ENCODE data around the gene SLC31A2.
A peak's percentile ranks its signal among the peaks of the same experiment; 100 is the strongest.
"Not testable (repeated sequence)": the region's sequence is repeated elsewhere in the genome, so short reads cannot be mapped to it uniquely, and the experiment has no call there.

SLC31A2 gene

DNA sequence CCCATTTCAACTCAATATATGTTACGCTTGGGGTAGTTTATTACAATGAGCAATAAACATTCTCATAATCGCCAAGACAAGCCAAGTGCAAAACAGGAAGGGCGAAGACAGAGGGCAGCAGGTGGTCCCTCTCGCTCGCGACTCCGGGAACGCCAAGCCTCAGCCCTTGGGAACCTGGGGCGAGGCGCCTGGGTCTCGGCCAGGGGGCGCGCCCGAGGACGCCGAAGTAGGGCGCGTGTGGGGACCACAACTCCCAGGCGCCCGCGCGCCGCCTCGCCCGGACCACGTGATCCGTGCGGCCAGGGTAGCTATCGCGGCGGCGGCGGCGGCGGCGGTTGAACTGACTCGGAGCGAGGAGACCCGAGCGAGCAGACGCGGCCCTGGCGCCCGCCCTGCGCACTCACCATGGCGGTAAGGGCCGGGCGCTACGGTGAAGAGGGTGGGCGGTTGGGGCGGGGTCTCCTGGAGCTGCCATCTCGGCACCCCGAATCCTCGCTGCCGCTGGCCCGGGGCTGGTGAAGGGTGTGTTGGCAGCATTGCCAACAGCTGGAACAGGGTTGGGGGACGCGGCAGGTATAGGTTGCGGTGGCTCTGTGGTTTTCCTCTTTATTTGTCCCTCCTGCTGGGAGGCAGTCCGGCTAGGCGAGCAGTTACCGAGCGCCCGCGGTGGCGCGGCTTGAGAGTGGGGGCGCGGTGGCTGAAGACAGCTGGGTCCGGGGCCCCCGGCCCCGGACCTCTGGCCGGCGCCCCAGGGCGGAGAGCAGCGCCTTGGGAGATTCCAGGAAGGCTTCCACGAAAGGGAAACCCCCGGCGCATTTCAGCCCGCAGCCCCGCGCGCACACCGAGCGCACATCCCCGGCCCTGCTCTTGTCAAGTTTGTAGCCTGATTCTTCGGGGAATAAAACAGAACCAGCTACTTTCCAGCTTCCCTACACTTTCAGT, at the start of gene SLC31A2:
Gene SLC31A2, plus strand, starts transcription at position 338 of the 942 bp plus-strand sequence. Its CDS starts 68 bp downstream, at position 406.
- DNase-seq, result peak; percentile 89

- not testable (repeated sequence) for DNase-seq
Measured at GRCh38 chr9:113105345-113105744, 45.5 kb upstream of the SLC31A2 start.

- not testable (repeated sequence) for DNase-seq
Measured at GRCh38 chr9:113111065-113111951, 39.5 kb upstream of the SLC31A2 start.

DNA sequence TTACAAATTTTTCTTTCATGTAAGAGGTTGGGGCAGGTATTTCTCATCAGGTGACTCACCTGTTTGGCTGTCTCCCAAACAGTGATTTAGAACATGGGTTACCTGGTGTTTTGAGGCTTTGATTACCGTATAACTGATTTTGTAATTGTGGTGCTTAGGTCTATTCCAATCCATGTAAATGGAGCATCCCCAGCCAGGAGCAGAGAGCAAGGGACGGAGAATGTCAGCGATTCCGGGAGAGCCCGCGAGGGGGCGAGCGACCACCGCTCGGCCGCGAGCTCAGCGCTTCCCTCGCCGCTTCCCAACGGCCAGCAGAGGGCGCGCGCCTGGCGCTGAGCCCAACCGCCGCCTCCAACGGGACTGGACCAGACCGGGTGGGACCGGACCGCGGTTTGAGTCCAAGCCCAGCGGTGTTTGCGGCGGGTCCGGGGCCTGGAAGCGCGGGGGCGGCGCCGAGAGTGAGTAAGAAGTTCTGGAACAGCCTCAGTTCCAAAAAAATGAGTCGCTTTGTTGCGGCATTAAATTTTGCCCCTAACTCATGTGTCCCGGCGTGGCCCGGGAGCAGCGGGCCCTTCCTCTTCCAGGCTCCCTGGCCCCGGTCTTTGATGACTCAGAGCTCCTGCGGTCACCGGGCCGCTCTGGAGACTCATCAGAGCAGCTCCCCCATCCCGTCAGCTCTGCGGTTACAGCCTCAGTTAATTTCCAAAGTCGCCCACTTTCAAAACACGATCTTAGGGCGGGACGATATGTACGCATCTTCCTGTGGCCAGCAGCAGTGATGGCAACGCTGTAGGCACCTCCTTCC, 37.9 kb upstream of the SLC31A2 start:
- peak; percentile 11 for DNase-seq

GRCh38 chr9:113118829-113119228, 32.0 kb upstream of the SLC31A2 start:
- not testable (repeated sequence) for DNase-seq

GRCh38 chr9:113125386-113126035, 25.3 kb upstream of the SLC31A2 start:
- DNase-seq, result no peak

DNA sequence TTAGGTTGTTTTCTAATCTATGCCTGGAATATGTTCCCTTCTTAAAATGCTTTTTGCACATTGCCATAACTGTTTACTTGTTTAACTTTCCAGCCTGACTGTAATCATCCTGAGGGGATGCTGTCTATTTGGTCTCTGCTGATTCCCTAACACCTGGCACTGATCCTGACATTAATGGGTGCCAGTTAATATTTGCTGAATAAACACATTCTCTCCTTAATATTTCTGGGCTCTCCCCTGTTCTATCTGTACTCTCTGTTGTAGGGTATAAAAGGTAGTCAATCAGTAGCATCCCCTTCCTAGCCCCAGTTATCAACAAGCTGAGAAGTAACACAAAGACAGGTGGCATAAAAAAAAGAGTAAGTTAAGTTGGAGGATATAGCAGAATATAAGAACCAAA, 21.3 kb upstream of the SLC31A2 start:
- DNase-seq, result no peak

DNA sequence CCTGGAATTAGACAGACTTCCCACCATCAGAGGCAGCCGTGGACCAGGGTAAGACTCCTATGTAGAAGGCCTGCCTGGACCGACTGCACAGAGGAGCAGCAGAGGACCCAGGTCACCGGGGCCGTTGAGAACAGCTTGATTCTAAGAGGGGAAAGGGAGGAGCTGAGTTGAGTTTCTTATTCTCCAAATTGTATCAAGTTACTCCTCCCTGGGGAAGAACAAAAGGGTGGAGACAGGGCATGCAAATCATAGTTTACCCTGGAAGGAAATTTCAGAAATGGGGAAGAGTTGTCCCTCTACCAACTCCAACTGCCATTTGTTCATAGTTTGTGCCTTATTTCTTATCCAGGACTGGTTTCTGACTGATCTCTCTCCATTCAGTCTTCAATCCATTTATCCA, 20.9 kb upstream of the SLC31A2 start:
- no peak for DNase-seq

DNA sequence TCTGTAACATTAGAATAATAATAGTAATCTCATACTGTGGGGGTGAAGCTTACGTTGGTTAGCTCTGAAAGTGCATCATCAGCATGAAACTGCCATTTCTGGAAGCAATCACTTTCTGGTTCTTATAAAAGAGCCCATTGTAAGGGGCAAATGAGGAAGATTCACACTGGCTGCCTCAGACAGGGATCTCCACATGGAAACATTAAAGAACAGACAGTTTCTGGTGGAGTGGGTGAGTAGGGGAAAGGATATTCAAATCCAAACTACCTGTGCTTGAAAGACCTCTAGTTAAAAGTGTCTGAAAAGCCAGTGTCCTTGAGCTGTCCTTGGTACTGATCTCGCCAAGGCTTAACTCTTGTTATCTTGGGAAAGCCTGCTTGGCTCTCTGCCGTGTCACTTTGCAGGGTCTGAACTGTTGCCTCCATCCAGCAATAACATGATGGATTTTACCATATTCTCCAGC, 19.1 kb upstream of the SLC31A2 start:
- DNase-seq, result no peak

DNA sequence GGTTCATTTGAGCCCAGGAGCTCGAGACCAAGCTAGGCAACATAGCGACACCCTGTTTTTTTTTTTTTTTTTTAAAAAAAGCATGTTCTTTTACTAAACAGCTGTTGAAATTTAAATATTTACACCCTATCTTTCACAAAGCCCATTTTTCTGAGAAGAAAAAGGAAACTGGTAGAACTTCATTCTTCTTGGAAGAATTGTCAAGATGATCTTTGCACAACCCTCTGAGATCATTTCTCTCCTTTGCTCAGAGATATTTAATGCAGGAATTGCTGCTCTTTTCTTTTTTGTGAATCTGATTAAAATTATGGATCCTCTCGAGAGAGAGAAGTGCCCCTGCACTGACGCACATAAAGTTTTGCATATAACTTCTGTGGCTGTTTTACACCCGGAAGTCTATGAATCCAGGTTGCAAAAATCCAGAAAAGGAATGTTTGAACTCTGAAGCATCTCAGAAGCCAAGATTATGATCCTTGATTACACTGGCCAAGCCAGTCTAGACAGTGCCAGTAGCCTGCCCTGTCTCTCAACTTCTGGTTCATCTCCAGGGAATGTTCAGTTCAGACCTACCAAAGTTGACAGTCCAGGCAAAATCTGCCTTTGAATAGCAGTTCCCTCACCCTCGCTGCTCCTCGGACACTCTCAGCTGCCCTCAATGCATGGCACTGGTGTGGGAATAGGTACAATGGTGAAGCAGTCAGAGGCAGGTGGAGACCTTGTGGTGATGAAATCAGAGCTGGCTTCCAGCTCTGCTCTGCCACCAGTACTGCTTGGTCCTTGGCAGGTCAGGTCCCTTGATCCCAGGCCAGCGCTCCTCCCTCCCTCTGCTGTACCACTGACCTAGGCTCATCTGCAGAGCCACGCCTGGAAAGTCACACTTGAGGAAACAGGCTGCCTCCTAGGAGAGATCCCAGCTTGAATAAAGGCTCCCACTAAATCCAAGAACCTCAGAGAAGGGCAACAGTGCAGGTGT, 13.3 kb upstream of the SLC31A2 start:
- DNase-seq, result no peak

- no peak for DNase-seq
Measured at GRCh38 chr9:113138760-113139159, 12.0 kb upstream of the SLC31A2 start.

GRCh38 chr9:113139225-113139829, 11.5 kb upstream of the SLC31A2 start:
- DNase-seq, result no peak

DNA sequence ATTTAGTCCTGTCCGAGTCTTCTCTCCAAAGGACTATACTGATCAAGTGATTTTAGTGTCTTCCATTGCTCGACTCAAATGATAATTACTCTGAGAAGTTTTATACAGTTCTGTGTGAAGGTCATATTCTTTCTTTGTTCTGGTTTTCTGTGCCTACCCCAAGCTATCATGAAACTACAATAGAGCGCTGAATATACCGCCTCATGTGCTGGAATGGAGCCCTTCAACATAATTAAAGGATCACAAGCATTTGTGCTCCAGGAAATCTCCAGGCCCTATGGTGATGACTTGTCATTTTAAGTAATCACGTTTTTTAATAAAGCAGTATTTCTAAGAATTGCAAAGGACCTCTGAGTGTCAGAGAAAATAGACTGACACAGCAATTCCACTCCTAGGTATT, 10.9 kb upstream of the SLC31A2 start:
- DNase-seq, result no peak

DNA sequence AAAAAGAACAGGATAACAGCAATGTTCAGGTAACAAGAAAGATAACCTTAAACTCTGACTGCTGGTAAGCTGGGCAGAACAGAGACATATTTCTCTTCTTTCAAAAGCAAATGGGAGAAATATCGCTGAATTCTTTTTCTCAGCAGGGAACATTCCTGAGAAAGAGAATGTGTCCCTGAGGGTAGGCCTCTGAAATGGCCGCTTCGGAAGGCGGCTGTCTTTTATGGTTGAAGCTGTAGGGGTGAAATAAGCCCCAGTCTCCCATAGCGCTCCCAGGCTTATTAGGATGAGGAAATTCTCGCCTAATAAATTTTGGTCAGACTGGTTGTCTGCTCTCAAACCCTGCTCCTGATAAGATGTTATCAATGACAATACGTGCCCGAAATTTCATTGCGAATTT, 9.9 kb upstream of the SLC31A2 start:
- DNase-seq, result not testable (repeated sequence)

GRCh38 chr9:113143432-113144227, 7.2 kb upstream of the SLC31A2 start:
- no peak for DNase-seq

GRCh38 chr9:113148372-113148705, 2.5 kb upstream of the SLC31A2 start:
- DNase-seq, result no peak

GRCh38 chr9:113148781-113149510, 1.9 kb upstream of the SLC31A2 start:
- no peak for DNase-seq

- not testable (repeated sequence) for DNase-seq
Measured at GRCh38 chr9:113149561-113149960, 1.2 kb upstream of the SLC31A2 start.
